Activated naive CD4-positive, alpha-beta T cell treated with anti-CD3 and anti-CD28 coated beads, Interleukin-2, amount 50 U/mL, for 72 hours (primary cell): ENCODE data around the gene STON2. TPM values are rescaled to one million over a fixed set of nuclear protein-coding genes. Genes with fewer than 3 reads are reported as not detected.
A peak's percentile ranks its signal among the peaks of the same experiment; 100 is the strongest.

Experiments used
- ATAC-seq, 2 donors: fragments of 150-1000 bp; cut with Tn5 transposase; 2 replicates each; pipeline ENCODE4 v1.10.0; 2021; ENCODE audit warnings: mild to moderate bottlenecking in 2 of 2, moderate library complexity in 2 of 2
- DNase-seq, 2 donors: peaks; one replicate each; pipeline ENCODE4 v3.0.0; 2021 to 2022; ENCODE audit warnings: low spot score in 2 of 2
- H3K27ac Mint-ChIP-seq, 2 donors: one replicate each; pipeline ENCODE4 v1.8.0; 2022; ENCODE audit warnings: mild to moderate bottlenecking in 2 of 2, mixed read lengths in 2 of 2
- H3K36me3 Mint-ChIP-seq, 2 donors: one replicate each; pipeline ENCODE4 v1.8.0; 2022; ENCODE audit warnings: mixed read lengths in 2 of 2
- H3K9me3 Mint-ChIP-seq, 2 donors: one replicate each; pipeline ENCODE4 v1.8.0; 2022; ENCODE audit warnings: mixed read lengths in 2 of 2
- total RNA-seq, 2 donors: library from RNA; stranded (reverse); gene quantifications; one replicate each; pipeline ENCODE4 v1.2.3, GENCODE V29; 2022

The STON2 gene
- total RNA-seq, 2 donors from 2014 or later: 0.45 to 0.48 TPM

- H3K9me3 Mint-ChIP-seq: no peaks in the 10 kb centered on the region
- ATAC-seq (peak; percentile 92 to 98), DNase-seq (peak in 1 of 2 donors; percentile 45)
- no peak overlapping the region for H3K27ac Mint-ChIP-seq
- no peaks in the 10 kb centered on the region for H3K36me3 Mint-ChIP-seq
Measured at GRCh38 chr14:81303258-81303935, 96.7 kb downstream of the STON2 start.

- DNase-seq (no peak), ATAC-seq (peak in 1 of 2 donors; percentile 11)
- Mint-ChIP-seq H3K36me3 (no peaks in the 10 kb centered on the region), H3K27ac (no peak overlapping the region), H3K9me3 (no peaks in the 10 kb centered on the region)
Measured at GRCh38 chr14:81302638-81303037, 97.5 kb downstream of the STON2 start.

GRCh38 chr14:81301813-81302212 lies 98.3 kb downstream of the STON2 start:
- Mint-ChIP-seq H3K27ac (no peak overlapping the region), H3K36me3 (no peaks in the 10 kb centered on the region), H3K9me3 (no peaks in the 10 kb centered on the region)
- ATAC-seq (no peak), DNase-seq (no peak)

DNA sequence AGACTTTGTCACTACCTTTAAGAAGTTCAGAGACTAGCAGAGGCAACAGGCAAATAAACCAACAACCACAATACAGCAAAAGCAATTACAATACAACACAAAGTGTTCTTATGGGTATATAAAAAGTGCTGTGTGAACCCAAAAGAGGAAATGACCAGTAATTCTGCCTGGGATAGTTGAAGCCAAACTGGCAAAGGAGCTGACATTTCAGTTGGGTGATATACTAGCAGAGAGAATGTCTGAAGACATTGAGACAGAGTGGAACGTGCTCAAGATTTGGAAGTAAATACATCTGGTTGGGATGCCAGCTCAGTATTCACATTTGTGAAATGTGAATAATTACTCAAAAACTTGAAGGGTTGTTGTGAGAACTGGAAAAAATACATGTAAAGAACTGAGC lies 98.8 kb downstream of the STON2 start:
- no peak for DNase-seq
- no peaks in the 10 kb centered on the region for H3K9me3 Mint-ChIP-seq
- H3K36me3 Mint-ChIP-seq: no peaks in the 10 kb centered on the region
- no peak overlapping the region for H3K27ac Mint-ChIP-seq
- ATAC-seq: no peak

DNA sequence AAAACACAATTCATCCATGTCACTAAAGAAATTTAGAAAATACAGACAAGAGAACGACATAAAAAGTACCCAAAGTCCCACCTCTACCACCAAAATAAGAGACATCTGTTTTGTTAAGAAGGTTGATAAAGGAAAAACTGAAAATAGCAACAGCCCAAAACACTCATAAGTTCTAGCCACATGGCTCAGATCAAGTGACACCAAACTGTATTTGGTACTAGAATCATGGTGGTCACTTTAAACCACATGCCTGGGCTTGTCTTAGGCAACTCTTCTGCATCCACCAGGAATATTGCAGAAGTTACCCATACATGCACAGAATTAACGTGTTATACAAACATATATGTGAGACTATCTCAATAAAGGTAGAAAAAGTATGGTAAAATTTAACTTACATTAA lies 101.2 kb downstream of the STON2 start:
- H3K36me3 Mint-ChIP-seq: no peaks in the 10 kb centered on the region
- no peak overlapping the region for H3K27ac Mint-ChIP-seq
- DNase-seq (no peak), ATAC-seq (no peak)
- H3K9me3 Mint-ChIP-seq: no peaks in the 10 kb centered on the region

- H3K27ac Mint-ChIP-seq: no peak overlapping the region
- H3K9me3 Mint-ChIP-seq: no peaks in the 10 kb centered on the region
- ATAC-seq (no peak), DNase-seq (no peak)
- H3K36me3 Mint-ChIP-seq: no peaks in the 10 kb centered on the region
Measured at GRCh38 chr14:81298122-81298521, 102.0 kb downstream of the STON2 start.

DNA sequence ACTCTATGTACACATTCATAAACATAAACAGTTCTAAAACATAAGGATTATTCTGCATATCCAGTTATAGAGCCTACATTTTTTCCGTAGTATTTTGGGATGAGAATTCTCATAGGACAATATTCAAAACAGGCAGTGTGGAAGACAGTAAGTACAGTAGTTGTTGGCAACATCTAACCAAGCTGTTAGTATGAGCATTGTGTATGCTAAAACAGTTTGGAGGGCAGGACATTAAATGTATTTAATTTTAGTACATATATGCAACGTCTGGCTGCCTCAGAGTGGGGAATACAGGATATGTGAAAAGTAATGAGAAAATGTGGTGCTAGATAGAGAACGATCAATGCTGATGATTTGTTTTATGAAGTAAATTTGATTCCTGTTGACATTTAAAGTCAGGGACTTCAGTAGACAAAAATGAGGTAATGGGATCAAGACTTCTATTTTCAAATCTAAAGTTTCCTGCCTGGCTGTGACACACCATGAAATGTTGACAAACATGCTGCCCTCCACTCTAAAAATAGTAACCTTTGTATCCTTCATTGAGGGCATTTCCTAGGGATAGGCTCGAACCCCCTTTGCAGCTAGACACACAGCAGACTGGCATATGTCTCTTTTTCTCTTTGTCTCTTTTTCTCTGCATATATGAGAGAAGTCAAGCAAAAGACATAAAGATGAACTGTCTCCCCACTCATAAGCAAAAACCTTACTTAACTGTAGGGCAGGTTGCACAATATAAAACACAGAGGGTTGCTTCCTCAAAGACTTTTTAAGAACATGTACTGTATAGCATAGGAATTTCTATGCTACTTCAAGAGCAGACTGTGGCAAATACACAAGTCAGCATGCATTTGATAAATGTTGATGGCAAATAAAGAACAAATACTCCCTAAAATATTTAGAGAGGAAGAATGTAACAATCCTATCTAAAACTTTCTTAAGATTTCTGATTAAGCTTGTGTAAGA lies 103.9 kb downstream of the STON2 start:
- DNase-seq: no peak
- Mint-ChIP-seq H3K9me3 (no peaks in the 10 kb centered on the region), H3K36me3 (no peaks in the 10 kb centered on the region), H3K27ac (peak overlapping the region in 1 of 2 donors; percentile 36)
- ATAC-seq: no peak

DNA sequence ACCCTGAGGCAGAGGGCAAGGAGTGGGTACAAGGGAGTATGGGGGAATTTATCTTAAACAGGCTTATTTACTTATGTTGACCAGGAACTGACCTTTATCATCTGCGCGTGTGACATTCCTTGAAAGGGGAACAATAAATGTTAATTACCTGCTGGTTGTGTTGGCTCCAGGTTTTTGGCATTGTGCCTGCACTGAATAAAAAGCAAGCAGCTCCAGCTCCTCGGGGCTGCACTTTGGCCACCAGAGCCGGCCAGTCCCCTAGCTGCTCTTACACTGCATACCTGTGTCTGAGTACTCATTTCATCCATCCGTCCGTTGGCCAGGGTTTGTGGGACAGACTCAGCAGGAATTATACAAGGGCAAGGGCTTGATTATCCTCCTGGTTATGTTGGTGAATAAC lies 110.6 kb downstream of the STON2 start:
- no peaks in the 10 kb centered on the region for H3K36me3 Mint-ChIP-seq
- no peak overlapping the region for H3K27ac Mint-ChIP-seq
- DNase-seq: no peak
- no peaks in the 10 kb centered on the region for H3K9me3 Mint-ChIP-seq
- ATAC-seq: no peak

- no peak for ATAC-seq
- no peak for DNase-seq
- no peak overlapping the region for H3K27ac Mint-ChIP-seq
- no peaks in the 10 kb centered on the region for H3K36me3 Mint-ChIP-seq
- no peaks in the 10 kb centered on the region for H3K9me3 Mint-ChIP-seq
Measured at GRCh38 chr14:81286574-81287370, 113.4 kb downstream of the STON2 start.

- ATAC-seq: no peak
- DNase-seq: no peak
- Mint-ChIP-seq H3K36me3 (no peaks in the 10 kb centered on the region), H3K9me3 (no peaks in the 10 kb centered on the region), H3K27ac (no peak overlapping the region)
Measured at GRCh38 chr14:81285245-81285644, 114.9 kb downstream of the STON2 start.

- no peak for ATAC-seq
- DNase-seq: no peak
- H3K9me3 Mint-ChIP-seq: no peaks in the 10 kb centered on the region
- no peak overlapping the region for H3K27ac Mint-ChIP-seq
- H3K36me3 Mint-ChIP-seq: no peaks in the 10 kb centered on the region
Measured at GRCh38 chr14:81281332-81281731, 118.8 kb downstream of the STON2 start.

GRCh38 chr14:81280136-81280791 lies 119.9 kb downstream of the STON2 start:
- no peaks in the 10 kb centered on the region for H3K9me3 Mint-ChIP-seq
- H3K27ac Mint-ChIP-seq: no peak overlapping the region
- DNase-seq (no peak), ATAC-seq (no peak)
- H3K36me3 Mint-ChIP-seq: no peaks in the 10 kb centered on the region

DNA sequence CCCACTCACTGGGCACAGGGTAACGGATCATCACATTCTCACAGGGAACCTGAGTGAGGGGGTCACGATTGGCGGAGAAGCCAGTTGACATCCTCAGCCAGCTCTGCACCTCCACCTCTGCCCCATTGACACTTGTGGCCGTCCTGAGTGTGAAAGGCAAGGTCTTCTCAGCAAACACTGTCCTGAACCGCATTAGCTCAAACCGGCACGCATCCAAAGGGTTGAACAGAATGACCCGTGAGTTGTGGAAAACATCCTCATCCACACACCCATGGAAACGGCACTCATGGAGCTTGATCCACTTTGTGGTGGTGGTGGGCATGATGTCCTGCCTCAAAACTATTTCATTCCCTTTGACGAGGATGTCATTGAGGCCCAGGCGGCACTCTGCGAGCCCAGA lies 123.0 kb downstream of the STON2 start:
- no peak for ATAC-seq
- H3K27ac Mint-ChIP-seq: no peak overlapping the region
- no peak for DNase-seq
- no peaks in the 10 kb centered on the region for H3K36me3 Mint-ChIP-seq
- no peaks in the 10 kb centered on the region for H3K9me3 Mint-ChIP-seq

GRCh38 chr14:81276073-81277069 lies 123.8 kb downstream of the STON2 start:
- Mint-ChIP-seq H3K36me3 (no peaks in the 10 kb centered on the region), H3K9me3 (no peaks in the 10 kb centered on the region), H3K27ac (peak overlapping the region in 1 of 2 donors; percentile 72)
- ATAC-seq (no peak), DNase-seq (no peak)

GRCh38 chr14:81275305-81276072 lies 124.6 kb downstream of the STON2 start:
- Mint-ChIP-seq H3K27ac (no peak overlapping the region), H3K9me3 (no peaks in the 10 kb centered on the region), H3K36me3 (no peaks in the 10 kb centered on the region)
- DNase-seq (no peak), ATAC-seq (no peak)
